Neural progenitor cell (in vitro differentiated cells): ENCODE measurements around the gene NLRP9. TPM values are rescaled to one million over a fixed set of nuclear protein-coding genes. Genes with fewer than 3 reads are reported as not detected.

ENCODE experiments used
- DNase-seq: peaks from one replicate; pipeline ENCODE4 v3.0.0-alpha.2; 2016; ENCODE audit warnings: low spot score
- H2AFZ ChIP-seq: fragments of 200-600 bp; sonication (generic); replicated peaks from 2 replicates; pipeline ENCODE4 v1.6.1; 2016; ENCODE audit warnings: antibody characterized with exemption
- H3F3A ChIP-seq: fragments of 200-600 bp; sonication (generic); 2 replicates; pipeline ENCODE4 v1.6.1; 2016; ENCODE audit warnings: antibody characterized with exemption, low read depth
- H3K27ac ChIP-seq: fragments of 200-600 bp; sonication (generic); 2 replicates; pipeline ENCODE4 v1.5.1; 2016; ENCODE audit warnings: mild to moderate bottlenecking
- H3K27me3 ChIP-seq: fragments of 200-600 bp; sonication (generic); 2 replicates; pipeline ENCODE4 v1.6.1; 2016; ENCODE audit warnings: mild to moderate bottlenecking, moderate library complexity
- H3K36me3 ChIP-seq: fragments of 200-600 bp; sonication (generic); 2 replicates; pipeline ENCODE4 v1.5.1; 2016
- H3K4me1 ChIP-seq: fragments of 200-600 bp; sonication (generic); 2 replicates; pipeline ENCODE4 v1.6.1; 2016; ENCODE audit warnings: mixed run types
- H3K4me2 ChIP-seq: fragments of 200-600 bp; sonication (generic); 2 replicates; pipeline ENCODE4 v1.6.1; 2016
- H3K4me3 ChIP-seq: fragments of 200-600 bp; sonication (generic); 2 replicates; pipeline ENCODE4 v1.5.1; 2016
- H3K79me2 ChIP-seq: fragments of 200-600 bp; sonication (generic); 2 replicates; pipeline ENCODE4 v1.6.1; 2016; ENCODE audit warnings: low read depth
- H3K9ac ChIP-seq: fragments of 200-600 bp; sonication (generic); 2 replicates; pipeline ENCODE4 v1.6.1; 2016
- H3K9me3 ChIP-seq: fragments of 200-600 bp; sonication (generic); 2 replicates; pipeline ENCODE4 v1.5.1; 2016; ENCODE audit warnings: low read depth
- H4K20me1 ChIP-seq: fragments of 200-600 bp; sonication (generic); 2 replicates; pipeline ENCODE4 v1.6.1; 2016; ENCODE audit warnings: low read depth
- H3K27ac Mint-ChIP-seq: 3 replicates; pipeline ENCODE4 v1.8.0; 2021; ENCODE audit warnings: mixed read lengths
- H3K27me3 Mint-ChIP-seq: 2 replicates; pipeline ENCODE4 v1.8.0; 2022; ENCODE audit warnings: low read depth, mild to moderate bottlenecking, inconsistent platforms, moderate library complexity, mixed read lengths; ENCODE audit not compliant: insufficient read depth
- H3K36me3 Mint-ChIP-seq: 3 replicates; pipeline ENCODE4 v1.8.0; 2021; ENCODE audit warnings: mixed read lengths
- H3K4me1 Mint-ChIP-seq: 3 replicates; pipeline ENCODE4 v1.8.0; 2021; ENCODE audit warnings: mixed read lengths
- H3K4me3 Mint-ChIP-seq: 3 replicates; pipeline ENCODE4 v1.8.0; 2021; ENCODE audit warnings: mild to moderate bottlenecking, moderate library complexity, mixed read lengths
- H3K9me3 Mint-ChIP-seq: 3 replicates; pipeline ENCODE4 v1.8.0; 2020; ENCODE audit warnings: mixed read lengths
- EZH2 ChIP-seq: fragments of 200-600 bp; sonication (generic); IDR thresholded peaks from 2 replicates; pipeline ENCODE4 v1.6.1; 2017; ENCODE audit warnings: antibody characterized with exemption, mild to moderate bottlenecking, moderate library complexity
- EZH2phosphoT487 ChIP-seq: fragments of 200-600 bp; sonication (generic); IDR thresholded peaks from 2 replicates; pipeline ENCODE4 v1.6.1; 2017; ENCODE audit warnings: antibody characterized with exemption
- total RNA-seq: library from RNA; depleted of rRNA; stranded (reverse); fragments of >200 nt; gene quantifications from 2 replicates; pipeline ENCODE4 v1.2.3, GENCODE V29; 2015; ENCODE audit warnings: low replicate concordance
- TF ChIP-seq, protein P1 (sequence below): fragments of 200-600 bp; sonication (generic); IDR thresholded peaks from 2 replicates; pipeline ENCODE4 v1.5.1; 2017; ENCODE audit warnings: antibody characterized with exemption, mild to moderate bottlenecking

NLRP9 gene
- total RNA-seq, 1 donor from 2014 or later: not detected

DNA sequence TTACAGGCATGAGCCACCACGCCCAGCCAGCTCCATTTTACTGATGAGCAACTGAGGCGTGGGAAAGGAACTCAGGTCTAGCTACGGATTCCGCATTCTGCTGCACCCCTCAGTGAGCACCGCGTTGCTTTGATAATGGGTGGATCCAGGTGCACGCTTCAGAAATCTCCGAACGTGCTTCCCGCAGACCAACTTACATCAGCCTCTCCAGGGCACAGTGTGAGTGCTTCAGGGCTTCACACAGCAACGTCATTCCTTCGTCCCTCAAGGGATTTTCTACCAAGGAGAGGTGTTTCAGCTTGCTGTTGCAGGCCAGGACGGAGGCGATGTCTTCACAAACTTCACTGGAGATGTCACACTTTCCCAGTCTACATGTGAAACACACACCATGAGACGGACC lies 21.7 kb downstream of the NLRP9 start:
- Mint-ChIP-seq H3K27me3 (peaks cover 19% of the 10 kb centered on the region), H3K4me3 (no peak overlapping the region), H3K4me1 (peaks cover 2% of the 10 kb centered on the region), H3K27ac (no peak overlapping the region), H3K36me3 (no peaks in the 10 kb centered on the region), H3K9me3 (peaks cover 19% of the 10 kb centered on the region)
- no peaks in the 10 kb centered on the region for H4K20me1 ChIP-seq
- no peak overlapping the region for H2AFZ ChIP-seq
- no peaks in the 10 kb centered on the region for H3K36me3 ChIP-seq
- H3K79me2 ChIP-seq: no peaks in the 10 kb centered on the region
- no peak overlapping the region for H3K4me3 ChIP-seq
- no peak overlapping the region for H3K27ac ChIP-seq
- peaks cover 4% of the 10 kb centered on the region for H3K9me3 ChIP-seq
- no peaks in the 10 kb centered on the region for H3F3A ChIP-seq
- no peak overlapping the region for H3K4me2 ChIP-seq
- DNase-seq: no peak
- H3K9ac ChIP-seq: no peak overlapping the region
- H3K4me1 ChIP-seq: no peaks in the 10 kb centered on the region
- no peaks in the 10 kb centered on the region for H3K27me3 ChIP-seq
- TF ChIP-seq, protein P1, sequence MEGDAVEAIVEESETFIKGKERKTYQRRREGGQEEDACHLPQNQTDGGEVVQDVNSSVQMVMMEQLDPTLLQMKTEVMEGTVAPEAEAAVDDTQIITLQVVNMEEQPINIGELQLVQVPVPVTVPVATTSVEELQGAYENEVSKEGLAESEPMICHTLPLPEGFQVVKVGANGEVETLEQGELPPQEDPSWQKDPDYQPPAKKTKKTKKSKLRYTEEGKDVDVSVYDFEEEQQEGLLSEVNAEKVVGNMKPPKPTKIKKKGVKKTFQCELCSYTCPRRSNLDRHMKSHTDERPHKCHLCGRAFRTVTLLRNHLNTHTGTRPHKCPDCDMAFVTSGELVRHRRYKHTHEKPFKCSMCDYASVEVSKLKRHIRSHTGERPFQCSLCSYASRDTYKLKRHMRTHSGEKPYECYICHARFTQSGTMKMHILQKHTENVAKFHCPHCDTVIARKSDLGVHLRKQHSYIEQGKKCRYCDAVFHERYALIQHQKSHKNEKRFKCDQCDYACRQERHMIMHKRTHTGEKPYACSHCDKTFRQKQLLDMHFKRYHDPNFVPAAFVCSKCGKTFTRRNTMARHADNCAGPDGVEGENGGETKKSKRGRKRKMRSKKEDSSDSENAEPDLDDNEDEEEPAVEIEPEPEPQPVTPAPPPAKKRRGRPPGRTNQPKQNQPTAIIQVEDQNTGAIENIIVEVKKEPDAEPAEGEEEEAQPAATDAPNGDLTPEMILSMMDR: no peak
- no peak for TF ChIP-seq EZH2
- TF ChIP-seq EZH2phosphoT487: no peak

DNA sequence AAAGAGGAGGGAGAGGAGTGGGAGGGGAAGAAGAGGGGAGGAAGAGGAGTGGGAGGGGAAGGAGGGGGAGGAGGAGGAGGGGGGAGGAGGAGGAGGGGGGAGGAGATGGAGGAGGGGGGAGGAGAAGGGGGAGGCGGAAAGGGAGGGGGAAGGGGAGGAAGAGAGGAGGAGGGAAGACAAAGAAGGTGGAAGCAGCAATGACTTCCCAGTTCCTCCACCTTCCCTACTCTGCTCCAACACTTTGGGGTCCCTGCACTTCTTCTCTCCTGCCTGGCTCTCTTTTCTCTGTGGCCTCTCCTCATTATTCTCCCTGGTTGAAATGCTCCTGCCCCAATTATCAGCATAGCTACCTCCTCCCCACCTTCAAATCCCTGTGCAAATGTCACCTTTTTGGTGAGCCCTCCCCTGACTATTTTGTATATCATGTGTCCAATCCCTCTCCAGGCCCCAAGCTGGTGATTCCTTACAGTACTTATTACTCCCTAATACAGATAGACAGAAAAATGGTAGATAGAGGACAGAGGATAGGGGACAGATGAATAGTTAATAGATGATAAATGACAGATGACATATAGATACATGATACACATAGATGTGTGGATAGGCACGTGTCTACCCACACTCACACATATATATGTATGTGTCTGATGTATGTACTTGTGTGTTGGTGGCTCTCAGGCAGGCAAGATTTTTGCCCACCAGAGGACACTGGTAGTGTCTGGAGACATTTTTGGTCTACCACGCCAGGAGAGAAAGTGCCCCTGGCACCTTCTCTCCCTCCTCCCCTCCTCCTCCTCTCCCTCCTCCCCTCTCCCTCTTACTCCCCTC lies 25.2 kb downstream of the NLRP9 start:
- Histone ChIP-seq H4K20me1 (no peaks in the 10 kb centered on the region), H3K4me2 (no peak overlapping the region), H3K4me3 (no peak overlapping the region), H3K36me3 (no peaks in the 10 kb centered on the region), H3K4me1 (no peaks in the 10 kb centered on the region), H3K27ac (no peak overlapping the region), H2AFZ (no peak overlapping the region), H3K27me3 (no peaks in the 10 kb centered on the region), H3F3A (no peaks in the 10 kb centered on the region), H3K9me3 (peaks cover 2% of the 10 kb centered on the region), H3K9ac (no peak overlapping the region), H3K79me2 (no peaks in the 10 kb centered on the region)
- Mint-ChIP-seq H3K4me1 (peaks cover 2% of the 10 kb centered on the region), H3K4me3 (no peak overlapping the region), H3K9me3 (peaks cover 16% of the 10 kb centered on the region), H3K36me3 (no peaks in the 10 kb centered on the region), H3K27me3 (peaks cover 21% of the 10 kb centered on the region), H3K27ac (no peak overlapping the region)
- no peak for TF ChIP-seq EZH2phosphoT487
- TF ChIP-seq, protein P1: no peak
- no peak for TF ChIP-seq EZH2
- no peak for DNase-seq

DNA sequence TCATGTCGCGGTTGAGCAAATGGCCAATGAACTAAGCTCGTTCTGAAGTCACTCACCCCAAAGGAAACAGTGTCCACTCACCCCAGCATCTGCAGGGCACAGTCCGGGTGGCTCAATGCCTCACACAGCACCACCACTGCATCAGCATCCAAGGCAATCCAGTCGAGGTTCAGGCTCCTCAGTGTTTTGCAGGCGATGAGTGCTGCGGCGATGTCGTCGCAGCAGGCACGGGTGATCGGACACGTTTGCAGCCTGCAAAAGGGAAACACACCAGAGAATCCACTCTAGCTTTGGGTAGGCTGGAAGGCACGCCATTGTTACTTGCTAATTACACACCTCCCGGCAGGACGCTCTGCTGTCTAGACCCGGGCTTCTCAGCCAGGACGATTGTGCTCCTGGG lies 26.5 kb downstream of the NLRP9 start:
- Histone ChIP-seq H3K27me3 (no peaks in the 10 kb centered on the region), H3K27ac (no peak overlapping the region), H3K36me3 (no peaks in the 10 kb centered on the region), H4K20me1 (no peaks in the 10 kb centered on the region), H3K9me3 (peaks cover 5% of the 10 kb centered on the region), H3K9ac (no peak overlapping the region), H3F3A (no peaks in the 10 kb centered on the region), H3K79me2 (no peaks in the 10 kb centered on the region), H3K4me2 (no peak overlapping the region), H3K4me1 (no peaks in the 10 kb centered on the region), H3K4me3 (no peak overlapping the region), H2AFZ (no peak overlapping the region)
- TF ChIP-seq EZH2 (no peak), EZH2phosphoT487 (no peak)
- TF ChIP-seq, protein P1: no peak
- H3K36me3 Mint-ChIP-seq: no peaks in the 10 kb centered on the region
- peaks cover 24% of the 10 kb centered on the region for H3K27me3 Mint-ChIP-seq
- no peak for DNase-seq
- H3K9me3 Mint-ChIP-seq: peaks cover 16% of the 10 kb centered on the region
- H3K27ac Mint-ChIP-seq: no peak overlapping the region
- no peak overlapping the region for H3K4me3 Mint-ChIP-seq
- H3K4me1 Mint-ChIP-seq: peaks cover 2% of the 10 kb centered on the region
